Left kidney (tissue), 2 donors: ENCODE measurements around the gene CCDC137. TPM values are rescaled to one million over a fixed set of nuclear protein-coding genes. Genes with fewer than 3 reads are reported as not detected.
A peak's percentile ranks its signal among the peaks of the same experiment; 100 is the strongest.

ENCODE experiments used
- DNase-seq: peaks from one replicate; pipeline ENCODE4 v3.0.0-alpha.2; 2013
- polyA plus RNA-seq: library from polyadenylated mRNA; unstranded; fragments of 120-200 nt; gene quantifications from one replicate; pipeline ENCODE4 v1.2.1, GENCODE V29; 2013; ENCODE audit not compliant: insufficient read length

Gene CCDC137
- polyA plus RNA-seq, 1 donor = 15.2 TPM

DNA sequence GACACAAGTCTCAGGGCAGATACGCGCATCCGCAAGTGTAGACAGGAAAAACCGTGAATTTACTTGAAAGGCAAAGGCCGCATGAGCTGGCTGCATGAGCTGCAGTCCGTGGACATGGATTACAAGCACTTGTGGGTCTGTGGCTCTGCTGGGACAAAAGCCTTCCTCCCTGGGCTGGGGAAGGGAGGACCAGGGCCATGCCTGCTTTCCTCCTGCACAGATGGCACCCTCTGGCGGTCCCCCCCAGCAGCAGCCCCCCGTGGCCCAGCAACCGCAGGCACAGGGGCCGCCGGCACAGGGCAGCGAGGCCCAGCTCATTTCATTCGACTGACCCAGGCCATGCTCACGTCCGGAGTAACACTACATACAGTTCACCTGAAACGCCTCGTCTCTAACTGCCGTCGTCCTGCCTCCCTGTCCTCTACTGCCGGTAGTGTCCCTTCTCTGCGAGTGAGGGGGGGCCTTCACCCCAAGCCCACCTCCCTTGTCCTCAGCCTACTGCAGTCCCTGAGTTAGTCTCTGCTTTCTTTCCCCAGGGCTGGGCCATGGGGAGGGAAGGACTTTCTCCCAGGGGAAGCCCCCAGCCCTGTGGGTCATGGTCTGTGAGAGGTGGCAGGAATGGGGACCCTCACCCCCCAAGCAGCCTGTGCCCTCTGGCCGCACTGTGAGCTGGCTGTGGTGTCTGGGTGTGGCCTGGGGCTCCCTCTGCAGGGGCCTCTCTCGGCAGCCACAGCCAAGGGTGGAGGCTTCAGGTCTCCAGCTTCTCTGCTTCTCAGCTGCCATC lies 34.9 kb downstream of the CCDC137 start:
- DNase-seq = no peak

DNA sequence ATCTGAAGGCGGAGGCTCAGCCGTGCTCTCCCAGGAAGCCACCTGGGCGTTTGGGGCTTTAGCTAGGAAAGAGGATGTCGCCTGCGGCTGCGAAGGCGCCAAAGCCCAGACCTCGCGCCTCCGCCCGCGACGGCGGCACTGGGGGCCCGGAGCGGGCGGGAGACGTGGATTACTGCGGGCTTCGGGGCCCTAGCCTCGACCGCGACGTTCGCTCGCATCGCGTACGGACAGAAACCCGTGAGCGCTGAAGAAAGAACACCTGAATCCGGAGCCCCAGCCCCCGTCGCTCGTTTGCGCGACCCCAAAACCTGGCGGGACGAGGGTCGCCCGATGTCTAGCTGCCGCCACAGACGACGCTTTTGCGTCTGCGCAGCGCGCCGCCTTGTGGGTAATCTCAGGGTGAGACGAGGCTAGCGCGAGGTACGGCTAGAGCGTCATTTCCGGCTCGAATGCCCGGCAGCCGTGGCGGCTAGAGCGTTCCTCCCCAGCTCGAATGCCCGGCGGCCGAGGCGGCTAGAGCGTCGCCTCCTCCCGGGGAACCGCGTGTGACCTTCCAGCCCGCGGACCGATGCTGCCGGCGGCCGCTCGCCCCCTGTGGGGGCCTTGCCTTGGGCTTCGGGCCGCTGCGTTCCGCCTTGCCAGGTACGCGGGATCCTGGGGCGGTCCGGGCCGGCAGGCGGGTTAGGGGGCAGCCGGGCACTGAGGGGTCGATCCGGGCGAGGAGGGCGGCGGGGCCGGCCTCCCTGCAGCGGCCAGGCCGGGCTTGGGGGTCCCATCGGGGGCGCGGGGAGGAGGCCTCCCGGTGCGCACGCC lies 36.6 kb downstream of the CCDC137 start, which contains the start of gene MRPL12:
MRPL12 (plus strand) TSS at position 434 of the 813 bp plus-strand sequence; CDS start at position 569, 135 bp downstream.
- DNase-seq = peak; percentile 91

DNA sequence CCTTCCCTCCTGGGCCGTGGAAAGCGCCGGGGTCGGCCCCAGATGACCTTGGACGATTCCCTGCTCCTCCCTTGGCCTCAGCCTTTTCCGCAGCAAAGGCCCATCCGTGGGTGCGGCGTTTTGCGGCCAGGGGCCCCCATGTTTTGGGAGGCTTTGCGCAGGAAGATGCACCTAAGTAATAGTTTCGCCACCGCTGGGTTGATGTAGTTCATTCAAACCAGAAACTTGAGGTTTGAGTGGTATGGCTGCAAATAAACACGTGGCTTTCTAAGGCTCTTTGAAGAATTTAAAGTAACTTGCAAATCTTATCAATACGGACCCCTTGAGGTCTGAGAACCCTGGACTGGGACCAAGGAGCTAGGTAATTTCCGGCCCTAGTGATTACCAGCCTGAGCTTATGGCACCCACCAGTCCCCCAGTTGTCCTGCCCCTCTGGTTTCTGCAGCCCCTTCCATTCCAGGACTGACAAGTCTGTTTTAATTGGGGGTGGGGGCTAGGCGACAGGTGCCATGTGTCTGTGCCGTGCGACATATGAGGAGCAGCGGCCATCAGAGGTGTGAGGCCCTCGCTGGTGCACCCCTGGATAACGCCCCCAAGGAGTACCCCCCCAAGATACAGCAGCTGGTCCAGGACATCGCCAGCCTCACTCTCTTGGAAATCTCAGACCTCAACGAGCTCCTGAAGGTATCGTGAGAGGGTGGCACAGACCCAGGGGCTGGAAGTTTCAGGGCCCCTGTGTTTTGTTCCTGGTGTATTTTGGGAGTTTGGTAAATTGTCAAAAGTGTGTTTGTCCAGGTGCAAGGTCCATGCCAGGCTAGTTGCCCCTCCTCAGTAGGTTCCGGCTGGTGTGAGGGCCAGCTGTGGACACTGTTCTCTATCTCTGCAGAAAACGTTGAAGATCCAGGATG lies 37.5 kb downstream of the CCDC137 start:
- no peak for DNase-seq

DNA sequence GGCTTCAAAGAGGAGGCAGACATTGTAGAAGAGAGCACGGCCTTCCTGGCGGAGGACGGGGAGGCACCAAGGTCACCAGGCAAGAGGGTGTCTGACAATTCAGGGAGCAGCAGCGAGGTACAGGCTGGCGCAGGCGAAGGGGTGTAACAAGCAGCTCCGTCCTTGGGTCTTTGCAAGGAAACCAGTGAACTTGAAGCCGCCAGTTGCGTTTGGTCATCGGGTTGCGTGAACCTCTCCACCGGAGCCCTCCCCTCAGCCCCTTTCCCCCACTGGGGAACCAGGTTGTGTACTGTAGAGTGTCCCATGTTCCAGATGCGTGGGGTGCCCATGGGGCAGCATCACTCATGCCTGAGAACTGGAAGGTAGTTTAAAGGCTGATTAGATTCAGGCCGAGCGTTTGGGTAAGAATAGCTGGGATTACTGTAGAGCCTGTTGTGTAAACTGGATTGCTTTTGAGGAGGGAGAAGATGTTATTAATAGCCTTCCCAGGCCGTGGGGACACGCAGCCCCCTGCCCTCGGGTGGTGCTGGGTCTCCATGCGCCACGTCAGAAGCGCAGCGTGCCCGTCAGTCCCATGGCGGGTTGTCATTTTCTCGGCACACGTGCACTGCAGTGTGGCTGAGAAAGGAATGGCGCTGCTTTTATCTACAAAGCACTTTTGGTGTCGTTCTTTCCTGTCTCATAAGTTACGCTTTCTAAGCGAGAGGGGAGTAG lies 39.1 kb downstream of the CCDC137 start:
- DNase-seq = no peak

DNA sequence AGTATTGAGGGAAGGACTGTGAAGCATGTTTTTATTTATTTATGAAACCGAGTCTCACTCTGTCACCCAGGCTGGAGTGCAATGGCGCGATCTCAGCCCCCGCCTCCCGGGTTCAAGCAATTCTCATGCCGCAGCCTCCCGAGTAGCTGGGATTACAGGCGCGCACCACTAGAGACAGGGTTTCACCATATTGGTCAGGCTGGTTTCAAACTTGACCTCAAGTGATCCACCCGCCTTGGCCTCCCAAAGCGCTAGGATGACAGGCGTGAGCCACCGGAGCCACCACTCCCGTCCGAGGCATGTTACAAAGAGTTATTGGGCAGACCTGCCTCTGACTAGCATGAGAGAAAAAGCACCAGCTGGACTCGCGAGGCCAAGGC lies 39.7 kb downstream of the CCDC137 start:
- no peak for DNase-seq

DNA sequence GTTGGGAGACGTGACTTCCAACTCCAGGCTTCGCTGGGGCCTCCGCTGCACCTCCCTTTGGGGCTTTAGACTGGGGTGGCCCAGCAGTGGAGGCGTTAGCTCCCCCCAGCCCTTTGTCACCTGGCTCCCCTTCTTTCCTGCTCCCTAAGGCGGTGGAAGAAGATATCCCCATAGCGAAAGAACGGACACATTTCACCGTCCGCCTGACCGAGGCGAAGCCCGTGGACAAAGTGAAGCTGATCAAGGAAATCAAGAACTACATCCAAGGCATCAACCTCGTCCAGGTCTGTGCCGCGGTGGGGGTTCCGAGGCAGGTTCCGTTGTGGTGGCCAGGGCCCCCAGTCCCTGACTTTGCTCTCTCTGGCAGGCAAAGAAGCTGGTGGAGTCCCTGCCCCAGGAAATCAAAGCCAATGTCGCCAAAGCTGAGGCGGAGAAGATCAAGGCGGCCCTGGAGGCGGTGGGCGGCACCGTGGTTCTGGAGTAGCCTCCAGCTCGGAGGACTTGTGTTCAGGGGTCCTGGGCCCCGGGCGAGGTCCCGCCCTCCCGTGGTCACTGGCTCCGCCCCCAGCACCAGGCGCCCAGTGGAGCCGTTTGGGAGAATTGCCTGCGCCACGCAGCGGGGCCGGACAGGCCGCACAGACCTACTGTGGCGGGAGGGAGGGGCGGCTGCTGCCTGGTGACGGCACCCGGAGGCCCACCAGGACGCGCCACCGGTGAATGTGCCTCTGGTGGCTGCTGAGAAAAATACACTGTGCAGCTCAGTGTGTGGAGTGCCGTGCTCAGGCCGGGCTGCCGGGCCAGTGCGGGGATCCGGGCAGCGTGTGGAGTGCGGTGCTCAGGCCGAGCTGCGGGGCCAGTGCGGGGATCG lies 40.5 kb downstream of the CCDC137 start:
- DNase-seq = no peak

DNA sequence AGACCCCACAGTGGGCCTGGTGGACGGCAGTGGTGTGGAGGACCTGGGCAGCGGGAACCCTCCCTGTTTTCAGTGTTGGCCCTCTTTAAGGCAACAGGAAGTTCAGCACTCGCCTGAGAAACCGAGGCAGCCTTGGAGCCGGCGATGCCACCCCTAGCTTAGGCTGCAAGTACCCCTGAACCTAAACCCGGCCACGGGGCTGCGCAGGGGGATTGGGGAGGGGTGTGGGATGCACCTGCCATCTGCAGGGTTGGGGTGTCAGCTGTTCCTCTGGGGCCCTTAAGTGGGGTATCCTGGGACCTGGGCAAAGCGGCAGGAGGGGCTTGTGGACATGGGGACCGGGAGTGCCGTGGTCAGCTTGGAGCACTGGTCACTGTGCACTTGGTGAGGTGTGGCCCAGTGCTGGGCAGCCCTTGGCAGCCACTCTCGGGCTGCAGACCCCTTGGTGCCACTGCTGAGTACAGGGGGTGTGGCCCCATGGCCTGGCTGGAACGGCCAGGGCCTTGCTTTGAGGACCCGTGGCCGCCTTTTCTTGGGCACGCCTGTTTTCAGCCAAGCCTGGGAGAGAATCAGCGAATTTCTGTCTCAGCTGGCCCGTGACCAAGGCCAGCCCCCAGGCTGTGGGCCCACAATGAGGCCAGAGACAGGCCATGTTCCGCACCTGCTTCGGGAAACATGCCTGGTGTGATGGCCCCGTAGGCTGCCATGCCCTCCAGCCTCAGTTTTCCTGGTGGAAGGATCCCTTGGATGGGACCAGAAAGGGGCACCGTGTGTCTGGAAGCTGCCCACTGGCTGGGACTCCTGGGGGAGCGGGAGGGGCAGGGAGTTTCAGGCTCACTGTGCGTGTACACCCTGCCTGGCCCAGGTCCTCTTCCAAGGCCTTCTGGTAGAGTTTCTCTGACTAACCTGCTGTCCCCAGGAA lies 41.4 kb downstream of the CCDC137 start:
- DNase-seq = no peak

DNA sequence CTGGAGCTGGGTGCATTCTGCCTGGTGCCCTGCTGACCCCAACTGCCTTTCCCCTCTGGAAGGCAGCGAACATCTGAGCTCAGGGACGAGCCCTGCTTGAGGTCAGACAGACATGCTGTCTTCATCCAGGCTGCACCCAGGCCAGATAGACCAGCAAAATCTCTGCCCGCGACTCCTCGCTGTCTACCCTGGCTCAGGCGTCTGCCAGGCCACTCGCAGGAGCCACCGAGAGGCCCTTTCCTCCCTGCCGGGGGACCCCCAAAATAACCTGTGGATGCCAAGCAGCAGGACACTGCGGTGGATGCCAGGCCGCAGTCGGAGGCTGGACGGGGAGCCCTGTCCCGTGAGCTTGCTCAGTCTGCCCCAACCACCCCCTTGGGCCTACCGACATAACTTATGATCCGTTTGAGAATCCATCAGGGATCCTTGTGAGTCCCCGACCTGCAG lies 42.2 kb downstream of the CCDC137 start:
- no peak for DNase-seq

DNA sequence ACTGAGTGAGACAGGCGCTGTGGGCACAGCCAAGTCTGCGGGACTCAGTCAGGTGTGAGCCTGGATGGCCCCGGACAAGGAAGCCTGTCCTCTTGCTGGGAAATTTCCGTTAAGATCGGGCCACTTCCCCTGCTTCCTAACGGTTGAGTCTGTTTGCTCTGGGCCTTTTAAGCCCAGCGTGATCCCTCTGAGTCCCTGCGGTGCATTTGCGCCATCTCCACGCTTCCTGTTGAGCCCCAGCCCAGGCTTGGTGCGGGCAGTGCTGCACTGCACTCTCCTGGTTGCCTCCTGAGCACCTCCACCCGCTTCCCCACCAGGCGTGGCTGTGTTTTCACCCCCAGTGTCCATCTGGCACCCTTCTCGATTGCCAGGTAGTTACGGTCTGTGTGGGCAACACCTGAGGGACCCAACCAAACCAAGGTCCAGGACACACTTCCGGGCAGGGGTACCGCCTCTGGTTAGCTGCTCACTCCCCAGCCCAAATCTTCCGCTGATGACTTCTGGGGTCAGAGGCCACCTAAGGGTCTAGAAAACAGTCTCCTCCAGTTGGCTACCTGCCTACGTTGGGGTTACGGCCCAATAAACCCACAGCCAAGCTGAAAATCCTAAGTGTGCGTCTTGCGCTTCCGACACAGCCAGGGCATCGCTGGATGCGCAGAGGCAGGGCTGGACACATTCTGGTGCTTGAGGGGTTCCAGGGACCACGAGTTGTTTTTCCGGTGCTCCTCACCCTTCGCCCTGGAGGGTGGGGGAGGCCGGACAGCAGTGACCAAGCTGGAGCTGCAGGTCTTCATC lies 44.2 kb downstream of the CCDC137 start:
- DNase-seq = no peak

DNA sequence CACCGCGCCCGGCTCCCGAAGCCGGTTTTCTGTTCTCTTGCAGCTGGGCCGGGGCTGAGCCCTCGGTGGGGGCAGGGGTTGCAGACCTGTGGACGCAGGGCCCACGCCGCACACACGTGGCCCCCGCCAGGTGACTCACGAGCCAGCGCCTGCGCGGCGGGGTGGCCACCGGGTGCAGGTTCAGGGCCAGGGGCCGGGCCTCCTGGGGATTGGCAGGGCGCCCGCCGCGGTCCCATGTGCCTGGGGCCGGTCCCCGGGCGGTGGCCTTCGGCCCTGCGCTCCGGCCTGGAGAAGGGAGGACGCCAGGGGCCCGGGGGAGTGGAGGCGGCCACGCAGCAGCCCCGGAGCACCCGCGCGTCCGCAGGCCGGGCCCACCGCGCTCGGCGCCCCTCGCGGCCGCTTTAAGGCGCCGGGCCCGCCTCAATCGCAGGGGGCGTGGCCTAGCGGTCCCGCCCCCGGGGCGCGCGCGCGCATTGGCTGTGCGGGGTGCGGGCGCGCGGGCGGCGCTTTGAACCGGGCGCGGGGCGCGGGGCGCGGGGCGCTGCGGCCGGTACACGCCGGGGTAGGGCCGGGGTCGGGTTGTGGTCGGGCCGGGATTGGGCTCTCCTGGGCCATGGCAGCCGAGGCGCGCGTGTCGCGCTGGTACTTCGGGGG lies 45.4 kb downstream of the CCDC137 start, which contains the start of gene SLC25A10:
SLC25A10 (plus strand) TSS at position 471 of the 654 bp plus-strand sequence; CDS start at position 614, 143 bp downstream.
- DNase-seq = peak; percentile 66

DNA sequence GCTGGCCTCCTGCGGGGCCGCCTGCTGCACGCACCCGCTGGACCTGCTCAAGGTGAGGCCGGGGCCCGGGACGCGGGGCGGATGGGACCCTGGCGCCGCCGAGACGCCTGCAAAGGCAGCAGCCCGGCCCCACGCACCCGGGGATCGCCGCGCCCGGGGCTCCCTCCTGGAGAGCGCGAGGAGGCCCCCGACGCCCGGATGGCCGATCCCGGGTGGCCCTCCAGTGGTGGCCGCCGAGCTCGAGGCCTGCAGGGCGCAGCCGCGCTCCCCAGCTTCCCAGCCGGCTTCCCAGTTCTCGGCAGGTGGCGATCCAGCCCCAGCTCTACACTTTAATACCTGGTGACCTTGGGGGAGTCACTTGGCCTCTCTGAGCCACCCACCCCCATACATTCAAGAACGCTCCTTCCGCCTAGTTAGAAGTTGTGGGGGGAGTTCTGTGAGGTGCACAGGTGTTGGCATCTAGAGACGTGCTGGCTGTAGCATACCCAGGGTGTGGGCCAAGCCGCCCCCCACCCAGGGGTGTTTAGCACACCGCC lies 46.0 kb downstream of the CCDC137 start:
- no peak for DNase-seq

DNA sequence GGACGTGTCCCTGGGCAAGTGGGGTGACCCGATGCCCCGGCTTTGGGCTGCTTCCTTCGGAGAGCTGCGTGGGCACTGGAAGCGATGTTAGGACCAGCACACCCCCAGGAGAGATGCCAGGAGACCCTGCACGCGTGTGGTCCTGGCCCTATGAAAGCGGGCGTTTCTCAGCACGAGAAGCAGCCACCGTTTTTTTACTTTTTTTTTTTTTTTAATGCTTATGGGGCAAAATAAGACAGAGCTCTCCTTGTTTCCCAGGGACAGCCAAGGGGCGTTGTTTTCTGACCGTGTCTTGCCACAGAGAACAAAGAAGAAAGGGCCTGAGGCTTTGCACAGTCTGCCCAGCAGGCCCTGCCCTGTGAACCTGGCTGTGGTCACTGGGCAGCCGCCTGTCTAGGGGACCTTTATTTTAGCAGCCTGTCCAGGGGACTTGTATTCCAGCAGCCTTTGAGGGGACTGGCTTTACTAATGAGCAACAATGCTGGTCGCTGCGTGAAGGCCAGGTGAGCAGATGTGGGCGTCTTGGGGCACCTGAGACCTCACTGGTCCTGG lies 46.5 kb downstream of the CCDC137 start:
- DNase-seq = no peak

DNA sequence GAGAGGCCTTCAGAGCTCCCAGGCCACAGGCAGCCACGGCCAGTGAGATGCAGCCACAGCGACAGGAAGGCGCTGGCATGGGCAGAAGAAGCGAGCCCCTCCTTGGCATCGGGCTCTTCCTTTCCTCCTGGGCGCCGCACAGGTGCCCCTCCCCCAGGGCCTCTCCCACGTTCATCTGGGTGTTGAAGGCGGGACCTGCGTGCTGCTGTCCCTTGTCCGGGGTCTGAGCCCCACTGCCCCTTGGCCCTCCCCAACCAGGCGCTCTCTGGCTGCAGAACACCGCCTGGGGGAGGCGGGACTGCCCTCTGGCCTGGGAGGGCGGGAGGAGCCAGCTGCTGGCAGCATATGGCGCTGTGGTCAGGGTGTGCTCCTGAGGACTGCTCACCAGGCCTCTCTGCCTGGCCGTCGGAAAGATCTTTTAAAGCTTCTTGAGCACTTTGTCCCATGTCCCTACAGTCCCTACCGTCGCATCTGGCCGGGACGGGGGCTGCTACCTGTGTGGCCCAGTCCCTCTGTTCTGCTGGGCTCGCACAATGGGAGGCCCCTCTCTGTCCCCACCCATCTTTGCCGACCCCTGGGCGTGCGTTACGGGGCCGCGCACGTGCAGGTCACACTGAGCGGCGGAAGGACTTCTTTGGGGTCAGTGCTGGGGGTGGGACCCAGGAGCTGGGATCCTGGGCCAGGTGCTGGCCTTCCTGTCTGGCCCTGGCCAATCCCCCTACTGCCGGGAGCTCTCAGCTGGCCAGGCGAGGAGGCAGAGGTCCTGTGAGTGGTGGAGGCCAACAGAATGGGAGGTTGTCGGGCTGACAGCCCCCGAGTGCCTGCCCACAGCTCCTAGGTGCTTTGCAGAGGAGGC lies 47.2 kb downstream of the CCDC137 start:
- DNase-seq = no peak

DNA sequence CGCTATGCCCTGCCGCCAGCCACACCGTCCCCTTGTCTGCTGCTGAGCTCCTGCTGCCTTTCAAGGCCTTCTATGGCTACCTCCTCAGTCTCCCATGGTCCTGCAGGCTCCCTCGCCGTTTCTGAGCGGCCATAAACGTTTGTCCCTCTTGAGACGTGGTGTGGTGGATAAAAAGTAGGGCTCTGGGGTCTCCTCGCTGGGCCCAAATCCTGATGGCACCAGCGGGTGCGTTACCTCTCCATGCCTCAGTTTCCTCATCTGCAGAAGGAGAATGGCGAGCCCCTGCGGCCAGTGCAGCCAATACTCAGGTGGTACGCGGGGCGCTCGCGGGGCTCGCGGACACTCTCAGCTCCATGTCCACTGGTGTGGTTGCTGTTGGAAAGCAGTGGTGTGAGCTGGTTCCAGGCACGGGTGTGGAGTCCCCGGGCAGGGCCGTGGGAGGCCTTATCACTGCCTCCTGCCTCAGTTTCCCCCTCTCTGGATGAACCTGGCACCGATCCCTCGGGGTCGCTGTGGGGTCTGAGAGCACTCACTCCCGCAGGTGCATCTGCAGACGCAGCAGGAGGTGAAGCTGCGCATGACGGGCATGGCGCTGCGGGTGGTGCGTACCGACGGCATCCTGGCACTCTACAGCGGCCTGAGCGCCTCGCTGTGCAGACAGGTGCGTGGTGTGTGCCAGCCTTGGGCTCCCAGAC lies 48.0 kb downstream of the CCDC137 start:
- no peak for DNase-seq

DNA sequence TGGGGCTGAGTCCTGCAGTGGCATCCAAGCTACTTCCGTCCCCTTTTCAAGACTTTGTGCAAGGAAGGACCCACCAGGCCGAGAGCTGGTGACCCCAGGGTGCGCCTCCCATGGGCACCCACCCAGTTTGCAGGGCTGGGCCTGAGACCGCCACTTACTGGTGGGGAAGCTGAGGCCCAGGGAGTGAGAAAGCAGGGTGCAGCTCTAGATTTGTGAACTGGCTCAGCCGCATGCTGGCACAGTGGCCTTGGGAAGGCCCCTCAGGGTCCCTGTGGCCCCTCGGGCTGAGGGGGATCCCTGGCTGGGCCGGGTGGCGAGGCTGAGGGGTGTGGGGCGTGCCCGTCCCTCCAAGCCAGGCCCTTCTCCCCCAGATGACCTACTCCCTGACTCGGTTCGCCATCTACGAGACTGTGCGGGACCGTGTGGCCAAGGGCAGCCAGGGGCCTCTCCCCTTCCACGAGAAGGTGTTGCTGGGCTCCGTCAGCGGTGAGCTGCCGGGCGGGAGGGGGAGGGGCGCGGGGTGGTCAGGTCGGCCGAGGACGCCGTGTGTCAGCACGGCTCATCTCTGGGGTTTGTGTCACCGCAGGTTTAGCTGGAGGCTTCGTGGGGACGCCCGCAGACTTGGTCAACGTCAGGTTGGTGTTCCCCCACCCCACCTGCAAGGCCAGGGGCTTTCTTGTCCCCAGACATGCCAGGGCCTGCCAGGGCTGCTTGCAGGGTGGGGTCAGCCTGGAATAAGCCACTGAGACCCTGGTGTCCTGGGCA lies 48.8 kb downstream of the CCDC137 start:
- no peak for DNase-seq
